ENCODE data around the gene PRR5L.

The PRR5L gene

GRCh38 chr11:36342327-36342726 is 46.2 kb downstream of the PRR5L start:
- DNase-seq (ENCODE audit: low spot score), result no peak

GRCh38 chr11:36343436-36343835 is 47.3 kb downstream of the PRR5L start:
- no peak for TF ChIP-seq CTCF (IDR thresholded peaks at IDR 0.05; ENCODE audit: extremely low read depth, missing control alignments)
- DNase-seq (ENCODE audit: low spot score), result no peak

More at GRCh38 chr11:36342327-36342726, 46.2 kb downstream of the PRR5L start:
- no peak for TF ChIP-seq CTCF (IDR thresholded peaks at IDR 0.05; ENCODE audit: extremely low read depth, missing control alignments)

GRCh38 chr11:36345084-36345511 is 49.0 kb downstream of the PRR5L start:
- TF ChIP-seq CTCF (IDR thresholded peaks at IDR 0.05; ENCODE audit: extremely low read depth, missing control alignments), result no peak
- no peak for DNase-seq (ENCODE audit: low spot score)

GRCh38 chr11:36345535-36346141 is 49.5 kb downstream of the PRR5L start:
- no peak for DNase-seq (ENCODE audit: low spot score)
- no peak for TF ChIP-seq CTCF (IDR thresholded peaks at IDR 0.05; ENCODE audit: extremely low read depth, missing control alignments)

- no peak for TF ChIP-seq CTCF (IDR thresholded peaks at IDR 0.05; ENCODE audit: extremely low read depth, missing control alignments)
- no peak for DNase-seq (ENCODE audit: low spot score)
Measured at GRCh38 chr11:36346562-36347383, 50.7 kb downstream of the PRR5L start.

GRCh38 chr11:36347384-36347906 is 51.4 kb downstream of the PRR5L start:
- TF ChIP-seq CTCF (IDR thresholded peaks at IDR 0.05; ENCODE audit: extremely low read depth, missing control alignments), result no peak
- DNase-seq (ENCODE audit: low spot score), result no peak

All from GM20000 (cell line).